ENCODE data around the gene RTL1.

RTL1 gene

DNA sequence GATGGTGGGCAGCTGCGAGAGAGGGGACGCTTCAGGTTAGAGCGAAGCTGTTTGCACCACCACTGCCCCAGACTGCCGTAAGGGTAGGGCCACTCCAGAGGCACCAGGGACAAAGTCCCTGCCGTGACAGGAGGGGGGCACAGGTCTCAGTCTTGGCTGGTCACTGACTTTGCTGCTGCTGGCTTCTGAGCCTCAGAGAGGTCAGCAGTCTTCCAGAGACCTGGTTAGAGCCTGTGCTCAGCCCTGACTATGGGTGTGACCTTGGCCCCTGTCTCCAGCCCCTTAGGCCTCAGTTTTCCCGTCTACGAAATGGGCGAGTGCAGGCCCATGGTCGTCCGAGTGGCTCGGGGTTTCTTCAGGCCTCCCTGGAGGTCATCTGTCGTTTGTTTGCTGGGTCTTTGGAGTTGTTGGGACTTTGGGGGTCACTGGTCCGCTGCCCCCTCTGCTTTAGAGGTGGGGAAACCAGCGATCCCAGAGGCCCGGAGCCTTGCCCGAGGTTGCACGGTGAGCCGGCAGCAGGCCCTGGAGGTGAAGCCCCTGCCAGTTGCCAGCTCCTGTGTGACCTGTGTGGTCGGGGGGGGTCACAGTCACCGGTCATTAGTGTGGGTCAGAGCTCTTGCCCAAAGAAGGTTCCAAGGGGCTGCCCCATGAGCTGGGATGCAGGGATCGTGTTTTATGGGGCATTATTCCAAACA is 62.3 kb downstream of the RTL1 start:
- H3K27me3 ChIP-seq (ENCODE audit: insufficient read depth, poor library complexity, severe bottlenecking), result no peaks in the 10 kb centered on the region

DNA sequence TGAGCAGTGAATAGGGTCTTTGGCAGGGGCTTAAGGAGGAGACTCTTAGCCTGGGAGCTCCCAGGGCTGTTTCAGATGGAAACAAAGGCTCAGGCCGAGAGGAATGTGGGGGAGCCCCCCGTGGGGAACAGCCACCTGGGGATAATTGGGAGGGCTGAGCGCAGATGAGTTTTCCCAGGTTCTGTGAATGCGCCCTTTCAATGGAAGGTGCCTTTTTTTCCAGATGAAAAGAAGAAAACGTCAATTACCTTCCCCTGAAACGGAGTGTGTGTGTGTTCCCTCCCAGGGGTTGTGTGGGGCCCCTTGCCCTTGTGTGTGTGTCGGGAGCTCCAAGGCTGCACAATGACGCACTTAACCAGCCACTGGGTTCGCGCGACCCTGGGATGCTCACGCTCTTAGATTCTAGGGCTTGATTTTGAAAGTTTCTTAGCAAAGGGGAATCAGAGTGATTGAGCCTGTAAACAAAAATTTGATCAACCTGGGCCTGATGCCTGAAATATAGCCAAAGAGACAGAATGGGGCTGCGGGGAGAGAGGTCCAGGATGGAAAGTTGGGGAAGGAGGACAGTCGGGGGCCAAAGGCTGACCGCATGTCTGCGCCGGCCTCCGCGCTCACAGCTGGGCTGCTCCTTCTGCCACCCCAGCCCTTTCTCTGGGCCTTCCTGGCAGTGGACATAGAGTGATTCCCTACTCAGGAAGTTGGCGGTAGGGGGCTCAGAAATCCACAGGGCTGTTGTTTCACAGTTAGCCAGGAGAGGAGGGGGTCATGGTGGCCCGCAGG is 63.0 kb downstream of the RTL1 start:
- Histone ChIP-seq H3K27me3 (ENCODE audit: insufficient read depth, poor library complexity, severe bottlenecking) (no peaks in the 10 kb centered on the region), H3K4me3 (replicated peaks; ENCODE audit: insufficient read depth, low read length) (no peak overlapping the region), H3K27ac (replicated peaks) (no peak overlapping the region)
- TF ChIP-seq GABPA (IDR thresholded peaks at IDR 0.05; ENCODE audit: low read depth) (no peak), SPI1 (IDR thresholded peaks at IDR 0.05; ENCODE audit: borderline replicate concordance, low read depth) (no peak), POLR2AphosphoS5 (IDR thresholded peaks at IDR 0.05; ENCODE audit: low read depth) (no peak)
- TF ChIP-seq, protein P1, sequence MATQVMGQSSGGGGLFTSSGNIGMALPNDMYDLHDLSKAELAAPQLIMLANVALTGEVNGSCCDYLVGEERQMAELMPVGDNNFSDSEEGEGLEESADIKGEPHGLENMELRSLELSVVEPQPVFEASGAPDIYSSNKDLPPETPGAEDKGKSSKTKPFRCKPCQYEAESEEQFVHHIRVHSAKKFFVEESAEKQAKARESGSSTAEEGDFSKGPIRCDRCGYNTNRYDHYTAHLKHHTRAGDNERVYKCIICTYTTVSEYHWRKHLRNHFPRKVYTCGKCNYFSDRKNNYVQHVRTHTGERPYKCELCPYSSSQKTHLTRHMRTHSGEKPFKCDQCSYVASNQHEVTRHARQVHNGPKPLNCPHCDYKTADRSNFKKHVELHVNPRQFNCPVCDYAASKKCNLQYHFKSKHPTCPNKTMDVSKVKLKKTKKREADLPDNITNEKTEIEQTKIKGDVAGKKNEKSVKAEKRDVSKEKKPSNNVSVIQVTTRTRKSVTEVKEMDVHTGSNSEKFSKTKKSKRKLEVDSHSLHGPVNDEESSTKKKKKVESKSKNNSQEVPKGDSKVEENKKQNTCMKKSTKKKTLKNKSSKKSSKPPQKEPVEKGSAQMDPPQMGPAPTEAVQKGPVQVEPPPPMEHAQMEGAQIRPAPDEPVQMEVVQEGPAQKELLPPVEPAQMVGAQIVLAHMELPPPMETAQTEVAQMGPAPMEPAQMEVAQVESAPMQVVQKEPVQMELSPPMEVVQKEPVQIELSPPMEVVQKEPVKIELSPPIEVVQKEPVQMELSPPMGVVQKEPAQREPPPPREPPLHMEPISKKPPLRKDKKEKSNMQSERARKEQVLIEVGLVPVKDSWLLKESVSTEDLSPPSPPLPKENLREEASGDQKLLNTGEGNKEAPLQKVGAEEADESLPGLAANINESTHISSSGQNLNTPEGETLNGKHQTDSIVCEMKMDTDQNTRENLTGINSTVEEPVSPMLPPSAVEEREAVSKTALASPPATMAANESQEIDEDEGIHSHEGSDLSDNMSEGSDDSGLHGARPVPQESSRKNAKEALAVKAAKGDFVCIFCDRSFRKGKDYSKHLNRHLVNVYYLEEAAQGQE (IDR thresholded peaks at IDR 0.05; ENCODE audit: insufficient replicate concordance, low read depth), result no peak
- TF ChIP-seq, protein P2, sequence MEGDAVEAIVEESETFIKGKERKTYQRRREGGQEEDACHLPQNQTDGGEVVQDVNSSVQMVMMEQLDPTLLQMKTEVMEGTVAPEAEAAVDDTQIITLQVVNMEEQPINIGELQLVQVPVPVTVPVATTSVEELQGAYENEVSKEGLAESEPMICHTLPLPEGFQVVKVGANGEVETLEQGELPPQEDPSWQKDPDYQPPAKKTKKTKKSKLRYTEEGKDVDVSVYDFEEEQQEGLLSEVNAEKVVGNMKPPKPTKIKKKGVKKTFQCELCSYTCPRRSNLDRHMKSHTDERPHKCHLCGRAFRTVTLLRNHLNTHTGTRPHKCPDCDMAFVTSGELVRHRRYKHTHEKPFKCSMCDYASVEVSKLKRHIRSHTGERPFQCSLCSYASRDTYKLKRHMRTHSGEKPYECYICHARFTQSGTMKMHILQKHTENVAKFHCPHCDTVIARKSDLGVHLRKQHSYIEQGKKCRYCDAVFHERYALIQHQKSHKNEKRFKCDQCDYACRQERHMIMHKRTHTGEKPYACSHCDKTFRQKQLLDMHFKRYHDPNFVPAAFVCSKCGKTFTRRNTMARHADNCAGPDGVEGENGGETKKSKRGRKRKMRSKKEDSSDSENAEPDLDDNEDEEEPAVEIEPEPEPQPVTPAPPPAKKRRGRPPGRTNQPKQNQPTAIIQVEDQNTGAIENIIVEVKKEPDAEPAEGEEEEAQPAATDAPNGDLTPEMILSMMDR (IDR thresholded peaks at IDR 0.05; ENCODE audit: insufficient read depth, low read length), result no peak
- no peak for DNase-seq (ENCODE audit: low read depth in 1 of 2, low spot score in 1 of 2)

More for the DNA sequence above, 62.3 kb downstream of the RTL1 start:
- TF ChIP-seq POLR2AphosphoS5 (IDR thresholded peaks at IDR 0.05; ENCODE audit: low read depth) (no peak), SPI1 (IDR thresholded peaks at IDR 0.05; ENCODE audit: borderline replicate concordance, low read depth) (no peak), GABPA (IDR thresholded peaks at IDR 0.05; ENCODE audit: low read depth) (no peak)
- TF ChIP-seq, protein P1 (IDR thresholded peaks at IDR 0.05; ENCODE audit: insufficient replicate concordance, low read depth), result no peak
- TF ChIP-seq, protein P2 (IDR thresholded peaks at IDR 0.05; ENCODE audit: insufficient read depth, low read length), result no peak
- Histone ChIP-seq H3K4me3 (replicated peaks; ENCODE audit: insufficient read depth, low read length) (no peak overlapping the region), H3K27ac (replicated peaks) (no peak overlapping the region)
- DNase-seq (ENCODE audit: low read depth in 1 of 2, low spot score in 1 of 2), result no peak

DNA sequence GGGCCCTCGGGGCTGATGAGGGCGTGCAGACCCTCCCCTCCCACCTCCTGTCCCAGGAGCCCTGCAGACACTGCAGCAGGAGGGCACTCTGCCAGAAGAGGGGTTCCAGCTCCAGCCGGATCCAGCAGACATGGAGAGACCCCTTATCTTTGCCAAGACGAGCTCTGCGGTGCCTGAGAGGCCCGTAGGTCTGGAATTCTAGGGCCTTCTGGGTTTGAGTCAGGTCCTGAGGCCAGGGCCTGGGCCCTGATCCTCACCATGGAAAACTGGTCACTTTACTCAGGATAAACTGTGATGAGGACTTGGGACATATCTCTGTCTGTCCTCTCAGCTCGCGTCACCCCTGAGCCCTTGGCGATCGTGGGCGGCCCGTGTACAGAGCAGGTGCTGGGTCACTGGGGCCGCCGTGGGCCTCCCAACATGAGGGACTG is 63.8 kb downstream of the RTL1 start:
- no peak for TF ChIP-seq GABPA (IDR thresholded peaks at IDR 0.05; ENCODE audit: low read depth)
- no peak for TF ChIP-seq SPI1 (IDR thresholded peaks at IDR 0.05; ENCODE audit: borderline replicate concordance, low read depth)
- TF ChIP-seq, protein P2 (IDR thresholded peaks at IDR 0.05; ENCODE audit: insufficient read depth, low read length), result no peak
- TF ChIP-seq POLR2AphosphoS5 (IDR thresholded peaks at IDR 0.05; ENCODE audit: low read depth), result no peak
- TF ChIP-seq, protein P1 (IDR thresholded peaks at IDR 0.05; ENCODE audit: insufficient replicate concordance, low read depth), result no peak
- Histone ChIP-seq H3K27me3 (ENCODE audit: insufficient read depth, poor library complexity, severe bottlenecking) (no peaks in the 10 kb centered on the region), H3K4me3 (replicated peaks; ENCODE audit: insufficient read depth, low read length) (no peak overlapping the region), H3K27ac (replicated peaks) (no peak overlapping the region)
- no peak for DNase-seq (ENCODE audit: low read depth in 1 of 2, low spot score in 1 of 2)

Measured in HL-60 (cell line).